A549 (cell line): ENCODE data around the gene PHF20. TPM values are rescaled to one million over a fixed set of nuclear protein-coding genes. Genes with fewer than 3 reads are reported as not detected.
"Not testable (repeated sequence)": the region's sequence is repeated elsewhere in the genome, so short reads cannot be mapped to it uniquely, and the experiment has no call there.

Experiments
- ATAC-seq, 2 experiments: fragments of 200-7000 bp in 1 of 2; fragments of >200 bp in 1 of 2; cut with Nextera tagmentation in 1 of 2; cut with Tn5 transposase in 1 of 2; 3 replicates each; pipeline versions ENCODE4 v1.8.0 to v1.9.1; 2018 to 2020; ENCODE audit warnings: mild to moderate bottlenecking in 1 of 2, moderate library complexity in 1 of 2
- CTCF ChIA-PET: fragments of 300-600 bp; sonication (Branson Sonifier 250); formaldehyde crosslinking; extraction: SDS; loops from one replicate; lab custom pipeline; 2021; ENCODE audit warnings: antibody characterized with exemption, inconsistent platforms; lab: Yijun Ruan, JAX
- POLR2A ChIA-PET: fragments of 350-600 bp; formaldehyde crosslinking; extraction: SDS; loops from one replicate; lab custom pipeline; 2021; ENCODE audit warnings: antibody characterized with exemption, inconsistent platforms; lab: Yijun Ruan, JAX
- DNase-seq, 2 experiments: peaks; one replicate each; pipeline versions ENCODE4 v3.0.0 to v3.0.0-alpha.2; 2011 to 2016; ENCODE audit warnings: low read depth in 1 of 2, low spot score in 1 of 2
- FAIRE-seq: peaks from 2 replicates; lab custom pipeline; 2011; peaks lifted over from hg19 to GRCh38; lab: Jason Lieb, UNC
- H3K27ac ChIP-seq, 2 experiments: fragments of >200 bp; sonication (Bioruptor Twin); formaldehyde crosslinking; 3 replicates each; pipeline ENCODE4 v1.5.1; 2016 to 2017
- H3K4me1 ChIP-seq: fragments of >200 bp; sonication (Bioruptor Twin); formaldehyde crosslinking; 3 replicates; pipeline ENCODE4 v1.6.1; 2016
- H3K4me2 ChIP-seq: fragments of >200 bp; sonication (Bioruptor Twin); formaldehyde crosslinking; 3 replicates; pipeline ENCODE4 v1.6.1; 2016
- H3K4me3 ChIP-seq: fragments of >200 bp; sonication (Bioruptor Twin); formaldehyde crosslinking; 3 replicates; pipeline ENCODE4 v1.5.1; 2016
- H3K9me3 ChIP-seq: fragments of >200 bp; sonication (Bioruptor Twin); formaldehyde crosslinking; 3 replicates; pipeline ENCODE4 v1.6.1; 2016
- CBX8 ChIP-seq: fragments of 200-600 bp; sonication (generic); IDR thresholded peaks from 2 replicates; pipeline ENCODE4 v1.6.1; 2016
- CEBPB ChIP-seq, 2 experiments: fragments of >200 bp in 1 of 2; sonication (Bioruptor Twin) in 1 of 2; formaldehyde crosslinking in 1 of 2; IDR thresholded peaks; 2 replicates each; pipeline ENCODE4 v1.6.1; 2012 to 2016
- CHD4 ChIP-seq: fragments of 200-600 bp; sonication (generic); IDR thresholded peaks from 2 replicates; pipeline ENCODE4 v1.6.1; 2016; ENCODE audit warnings: antibody characterized with exemption, mild to moderate bottlenecking, borderline replicate concordance
- EHF ChIP-seq: fragments of 250-450 bp; sonication (Bioruptor Pico); IDR thresholded peaks from 2 replicates; pipeline ENCODE4 v1.5.0; 2020; ENCODE audit warnings: mild to moderate bottlenecking
- EHMT2 ChIP-seq: fragments of 200-600 bp; sonication (generic); IDR thresholded peaks from 2 replicates; pipeline ENCODE4 v1.6.1; 2016; ENCODE audit warnings: antibody characterized with exemption, low read depth, mild to moderate bottlenecking, moderate library complexity
- ESRRA ChIP-seq: fragments of 150-350 bp; IDR thresholded peaks from 2 replicates; pipeline ENCODE4 v1.6.1; 2014; ENCODE audit warnings: mild to moderate bottlenecking, low read length, borderline replicate concordance
- FOSL2 ChIP-seq, 2 experiments: fragments of 450-650 bp in 1 of 2; fragments of >200 bp in 1 of 2; sonication (Bioruptor Twin) in 1 of 2; formaldehyde crosslinking; IDR thresholded peaks; 2 replicates each; pipeline versions ENCODE4 v1.5.0 to v1.6.1; 2016 to 2020; ENCODE audit warnings: mild to moderate bottlenecking in 1 of 2, moderate library complexity in 1 of 2
- FOXS1 ChIP-seq: fragments of 250-450 bp; sonication (Bioruptor Pico); IDR thresholded peaks from 2 replicates; pipeline ENCODE4 v1.5.0; 2020; ENCODE audit warnings: mild to moderate bottlenecking, moderate library complexity
- HEYL ChIP-seq: fragments of 250-450 bp; sonication (Bioruptor Pico); IDR thresholded peaks from 2 replicates; pipeline ENCODE4 v1.8.0; 2021; ENCODE audit warnings: mild to moderate bottlenecking, moderate library complexity
- HOXA7 ChIP-seq: fragments of 250-450 bp; sonication (Bioruptor Pico); IDR thresholded peaks from 2 replicates; pipeline ENCODE4 v1.5.0; 2020; ENCODE audit warnings: mild to moderate bottlenecking, moderate library complexity
- JUN ChIP-seq, 2 experiments: fragments of >200 bp; sonication (Bioruptor Twin); formaldehyde crosslinking; IDR thresholded peaks; 2 replicates in 1 of 2; 3 replicates in 1 of 2; pipeline ENCODE4 v1.6.1; 2016 to 2017
- KDM1A ChIP-seq: fragments of 200-600 bp; sonication (generic); IDR thresholded peaks from 2 replicates; pipeline ENCODE4 v1.6.1; 2016; ENCODE audit warnings: low read depth, mild to moderate bottlenecking
- PHF8 ChIP-seq: fragments of 200-600 bp; sonication (generic); IDR thresholded peaks from 2 replicates; pipeline ENCODE4 v1.6.1; 2016; ENCODE audit warnings: low read depth, mild to moderate bottlenecking, antibody characterized with exemption, moderate library complexity, borderline replicate concordance
- SREBF2 ChIP-seq: fragments of 450-650 bp; IDR thresholded peaks from 2 replicates; pipeline ENCODE4 v1.6.1; 2014; ENCODE audit warnings: mild to moderate bottlenecking, moderate library complexity
- TFCP2L1 ChIP-seq: fragments of 250-450 bp; sonication (Bioruptor Pico); IDR thresholded peaks from 2 replicates; pipeline ENCODE4 v1.5.0; 2021; ENCODE audit warnings: mild to moderate bottlenecking
- ZFP36 ChIP-seq: fragments of 450-650 bp; IDR thresholded peaks from 2 replicates; pipeline ENCODE4 v1.6.1; 2014; ENCODE audit warnings: borderline replicate concordance; ENCODE audit not compliant: partially characterized antibody
- ZSCAN20 ChIP-seq: fragments of 250-450 bp; sonication (Bioruptor Pico); IDR thresholded peaks from 2 replicates; pipeline ENCODE4 v1.8.0; 2022; ENCODE audit warnings: mild to moderate bottlenecking, moderate library complexity
- WGBS: methylation state at CpG from one replicate; pipeline ENCODE4 v1.1.6; 2017; ENCODE audit errors: missing lambda C conversion rate; 5-methylcytosine and 5-hydroxymethylcytosine counted together
- polyA plus RNA-seq, 4 experiments: library from polyadenylated mRNA; depleted of rRNA in 3 of 4; stranded (reverse); fragments of >200 nt; fragmentation: RNase III in 1 of 4; extraction: RNeasy Plus Mini Kit Qiagen cat#74134 plus additional on column Dnase treatment in 1 of 4; gene quantifications; 2 replicates in 3 of 4; 3 replicates in 1 of 4; pipeline ENCODE4 v1.2.3, GENCODE V29; 2011 to 2017
- TF ChIP-seq, protein P1 (sequence below): IDR thresholded peaks from 2 replicates; pipeline ENCODE4 v1.6.1; 2012; ENCODE audit warnings: low read depth, borderline replicate concordance
- TF ChIP-seq, protein P2 (sequence below): fragments of 250-450 bp; sonication (Bioruptor Pico); IDR thresholded peaks from 2 replicates; pipeline ENCODE4 v1.5.0; 2021; ENCODE audit warnings: mild to moderate bottlenecking, moderate library complexity, borderline replicate concordance
- TF ChIP-seq, protein P3 (sequence below): IDR thresholded peaks from 2 replicates; pipeline ENCODE4 v1.6.1; 2012

Gene PHF20
- polyA plus RNA-seq, 2 of the 4 experiments (the other 2 are of a cell fraction): 24.0 to 32.8 TPM

DNA sequence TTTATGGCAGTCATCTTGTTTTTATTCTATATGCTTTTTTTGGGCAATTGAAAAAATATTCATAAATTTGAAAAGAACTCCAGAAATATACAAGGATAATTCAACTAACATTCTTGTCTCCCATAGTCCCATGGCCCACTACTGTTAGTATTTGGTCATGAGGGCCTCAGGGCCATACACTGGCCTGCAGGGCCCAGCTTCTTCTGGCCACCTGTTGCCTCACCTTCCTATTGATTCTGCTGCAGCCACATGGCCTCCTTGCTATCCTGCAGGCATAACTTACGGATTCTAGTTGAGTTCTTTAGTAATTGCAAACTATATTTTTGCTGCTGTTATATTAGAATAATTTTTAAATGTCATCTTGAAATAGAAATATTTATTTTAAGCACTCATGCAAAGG lies 109.9 kb downstream of the PHF20 start:
- POLR2A ChIA-PET: interaction anchor here (0.8 to 4.7 kb wide), 2 partner anchors 139 kb away, joined by 3 to 83 read pairs; partner anchors contain the start of gene RBM39
- FAIRE-seq (no peak), ATAC-seq (no peak), DNase-seq (no peak)
- 90% methylated on average over 1 of the region's 1 CpG for WGBS
- Histone ChIP-seq H3K4me2 (peak overlapping the region; percentile 80; the same call in 2 of the 3 replicates), H3K27ac (peak overlapping the region; percentile 90 to 93), H3K4me1 (peaks cover 60% of the 10 kb centered on the region), H3K9me3 (no peaks in the 10 kb centered on the region), H3K4me3 (no peak overlapping the region)
- CTCF ChIA-PET: interaction anchor here (1.1 kb wide), 1 partner anchor 138 kb away, joined by 3 read pairs; no protein-coding TSS in a partner anchor
- TF ChIP-seq ZFP36 (no peak), JUN (IDR thresholded peaks at IDR 0.05) (no peak), TFCP2L1 (CRISPR knock-in tag) (no peak), KDM1A (no peak), EHMT2 (no peak), CEBPB (IDR thresholded peaks at IDR 0.05) (no peak), HOXA7 (no peak), SREBF2 (no peak), CBX8 (no peak), ESRRA (no peak), PHF8 (no peak), FOXS1 (CRISPR knock-in tag) (no peak), FOSL2 (IDR thresholded peaks at IDR 0.05) (no peak), FOSL2 (CRISPR knock-in tag; IDR thresholded peaks at IDR 0.05) (no peak), HEYL (no peak), CHD4 (no peak), EHF (no peak), ZSCAN20 (no peak)
- TF ChIP-seq, protein P1, sequence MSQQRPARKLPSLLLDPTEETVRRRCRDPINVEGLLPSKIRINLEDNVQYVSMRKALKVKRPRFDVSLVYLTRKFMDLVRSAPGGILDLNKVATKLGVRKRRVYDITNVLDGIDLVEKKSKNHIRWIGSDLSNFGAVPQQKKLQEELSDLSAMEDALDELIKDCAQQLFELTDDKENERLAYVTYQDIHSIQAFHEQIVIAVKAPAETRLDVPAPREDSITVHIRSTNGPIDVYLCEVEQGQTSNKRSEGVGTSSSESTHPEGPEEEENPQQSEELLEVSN: no peak
- TF ChIP-seq, protein P2, sequence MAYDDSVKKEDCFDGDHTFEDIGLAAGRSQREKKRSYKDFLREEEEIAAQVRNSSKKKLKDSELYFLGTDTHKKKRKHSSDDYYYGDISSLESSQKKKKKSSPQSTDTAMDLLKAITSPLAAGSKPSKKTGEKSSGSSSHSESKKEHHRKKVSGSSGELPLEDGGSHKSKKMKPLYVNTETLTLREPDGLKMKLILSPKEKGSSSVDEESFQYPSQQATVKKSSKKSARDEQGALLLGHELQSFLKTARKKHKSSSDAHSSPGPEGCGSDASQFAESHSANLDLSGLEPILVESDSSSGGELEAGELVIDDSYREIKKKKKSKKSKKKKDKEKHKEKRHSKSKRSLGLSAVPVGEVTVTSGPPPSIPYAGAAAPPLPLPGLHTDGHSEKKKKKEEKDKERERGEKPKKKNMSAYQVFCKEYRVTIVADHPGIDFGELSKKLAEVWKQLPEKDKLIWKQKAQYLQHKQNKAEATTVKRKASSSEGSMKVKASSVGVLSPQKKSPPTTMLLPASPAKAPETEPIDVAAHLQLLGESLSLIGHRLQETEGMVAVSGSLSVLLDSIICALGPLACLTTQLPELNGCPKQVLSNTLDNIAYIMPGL (CRISPR knock-in tag): no peak
- TF ChIP-seq, protein P3, sequence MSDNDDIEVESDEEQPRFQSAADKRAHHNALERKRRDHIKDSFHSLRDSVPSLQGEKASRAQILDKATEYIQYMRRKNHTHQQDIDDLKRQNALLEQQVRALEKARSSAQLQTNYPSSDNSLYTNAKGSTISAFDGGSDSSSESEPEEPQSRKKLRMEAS: no peak

DNA sequence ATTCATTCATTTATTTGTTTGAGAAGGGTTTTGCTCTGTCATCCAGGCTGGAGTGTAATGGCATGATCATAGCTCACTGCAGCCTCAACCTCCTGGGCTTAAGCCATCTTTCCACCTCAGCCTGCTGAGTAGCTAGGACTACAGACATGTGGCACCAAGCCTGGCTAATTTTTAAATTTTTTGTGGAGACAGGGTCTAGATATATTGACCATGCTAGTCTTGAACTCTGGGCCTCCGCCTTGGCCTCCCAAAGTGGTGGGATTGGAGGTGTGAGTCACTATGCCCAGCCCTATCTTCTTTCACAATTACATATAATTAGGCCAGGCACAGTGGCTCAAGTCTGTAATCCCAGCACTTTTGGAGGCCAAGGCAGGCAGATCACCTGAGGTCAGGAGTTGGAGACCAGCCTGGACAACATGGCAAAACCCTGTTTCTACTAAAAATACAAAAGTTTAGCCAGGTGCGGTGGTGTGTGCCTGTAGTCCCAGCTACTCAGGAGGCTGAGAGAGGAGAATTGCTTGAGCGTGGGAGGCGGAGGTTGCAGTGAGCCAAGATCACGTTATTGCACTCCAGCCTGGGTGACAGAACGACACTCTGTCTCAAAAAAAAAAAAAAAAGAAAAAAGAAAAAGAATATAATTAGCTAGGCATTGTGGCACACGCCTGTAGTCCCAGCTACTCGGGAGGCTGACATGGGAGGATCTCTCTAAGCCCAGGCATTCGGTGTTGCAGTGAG lies 110.8 kb downstream of the PHF20 start:
- ChIA-PET POLR2A (interaction anchor here (0.6 to 4.7 kb wide), 2 partner anchors 8 to 140 kb away, joined by 6 to 83 read pairs; partner anchors contain the start of gene RBM39), CTCF (interaction anchor here (0.7 to 3.0 kb wide), 8 partner anchors 12 to 552 kb away, joined by 3 to 29 read pairs (median 4); partner anchors contain the start of genes PHF20 and SCAND1)
- not testable (repeated sequence) for FAIRE-seq, H3K9me3 ChIP-seq, DNase-seq, H3K4me3 ChIP-seq, ATAC-seq
- WGBS: 90% methylated on average over 9 of the region's 9 CpGs
- H3K4me1 ChIP-seq: peaks cover 57% of the 10 kb centered on the region
- H3K27ac ChIP-seq: peak overlapping the region; percentile 90 to 93
- H3K4me2 ChIP-seq: peak overlapping the region; percentile 80
